Lower leg skin (tissue), 3 donors: Measurements from ENCODE around the gene AP3B1.

Experiments used
- POLR2A ChIP-seq, 2 donors: fragments of 450-650 bp; IDR thresholded peaks; one replicate each; pipeline ENCODE4 v1.6.1; 2016 to 2017; ENCODE audit warnings: antibody characterized with exemption in 2 of 2, mild to moderate bottlenecking in 1 of 2, moderate library complexity in 1 of 2
- TF ChIP-seq, protein P1 (sequence below), 3 donors: fragments of 450-650 bp; IDR thresholded peaks; one replicate each; pipeline ENCODE4 v1.5.1; 2016; ENCODE audit warnings: antibody characterized with exemption in 3 of 3, mild to moderate bottlenecking in 3 of 3, moderate library complexity in 2 of 3

DNA sequence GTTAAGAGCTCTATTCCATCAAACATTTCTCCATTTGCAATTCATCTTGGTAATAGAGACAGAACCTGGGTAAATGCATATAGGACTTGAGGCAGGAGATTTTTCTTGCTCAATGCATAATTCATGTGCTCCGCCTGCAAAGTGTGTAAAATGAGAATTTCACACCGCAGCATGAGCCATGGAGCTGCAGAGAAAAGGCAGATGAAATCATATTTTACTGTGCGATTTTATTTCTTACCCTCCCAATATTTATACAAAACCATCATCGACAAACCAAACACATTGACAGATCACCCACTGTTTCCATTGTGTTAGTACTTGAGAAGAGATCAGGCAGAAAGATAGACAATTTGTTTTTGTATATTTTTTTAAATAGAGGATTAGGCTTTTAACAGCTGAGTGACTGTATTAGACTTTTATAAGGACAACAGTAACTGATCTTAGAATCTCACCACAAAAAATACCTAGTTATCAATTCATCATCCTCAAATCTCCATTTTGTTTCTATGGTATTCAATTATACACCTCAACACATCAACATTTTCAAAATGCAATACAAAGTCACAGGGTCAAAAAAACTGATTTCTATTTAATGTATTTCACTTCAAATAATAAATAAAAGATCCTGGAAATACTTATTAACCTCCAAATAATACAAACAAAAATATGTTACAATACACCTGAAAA, 191.1 kb downstream of the AP3B1 start:
- TF ChIP-seq POLR2A (IDR thresholded peaks at IDR 0.05) = no peak
- TF ChIP-seq, protein P1, sequence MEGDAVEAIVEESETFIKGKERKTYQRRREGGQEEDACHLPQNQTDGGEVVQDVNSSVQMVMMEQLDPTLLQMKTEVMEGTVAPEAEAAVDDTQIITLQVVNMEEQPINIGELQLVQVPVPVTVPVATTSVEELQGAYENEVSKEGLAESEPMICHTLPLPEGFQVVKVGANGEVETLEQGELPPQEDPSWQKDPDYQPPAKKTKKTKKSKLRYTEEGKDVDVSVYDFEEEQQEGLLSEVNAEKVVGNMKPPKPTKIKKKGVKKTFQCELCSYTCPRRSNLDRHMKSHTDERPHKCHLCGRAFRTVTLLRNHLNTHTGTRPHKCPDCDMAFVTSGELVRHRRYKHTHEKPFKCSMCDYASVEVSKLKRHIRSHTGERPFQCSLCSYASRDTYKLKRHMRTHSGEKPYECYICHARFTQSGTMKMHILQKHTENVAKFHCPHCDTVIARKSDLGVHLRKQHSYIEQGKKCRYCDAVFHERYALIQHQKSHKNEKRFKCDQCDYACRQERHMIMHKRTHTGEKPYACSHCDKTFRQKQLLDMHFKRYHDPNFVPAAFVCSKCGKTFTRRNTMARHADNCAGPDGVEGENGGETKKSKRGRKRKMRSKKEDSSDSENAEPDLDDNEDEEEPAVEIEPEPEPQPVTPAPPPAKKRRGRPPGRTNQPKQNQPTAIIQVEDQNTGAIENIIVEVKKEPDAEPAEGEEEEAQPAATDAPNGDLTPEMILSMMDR (IDR thresholded peaks at IDR 0.05) = no peak
